Uterus (tissue), 4 donors: ENCODE data around the gene CADM2. TPM values are rescaled to one million over a fixed set of nuclear protein-coding genes. Genes with fewer than 3 reads are reported as not detected.
"Not testable (repeated sequence)": the region's sequence is repeated elsewhere in the genome, so short reads cannot be mapped to it uniquely, and the experiment has no call there.

ENCODE experiments used
- DNase-seq, 2 donors: peaks; one replicate each; pipeline ENCODE4 v3.0.0-alpha.2; 2019 to 2020
- H3K27ac ChIP-seq, 2 donors: fragments of 200-600 bp; sonication (generic); 1 replicate in 1 of 2; 2 replicates in 1 of 2; pipeline ENCODE4 v1.5.1; 2016 to 2018
- H3K27me3 ChIP-seq, 2 donors: fragments of 200-600 bp; sonication (generic); one replicate each; pipeline ENCODE4 v1.5.1; 2018 to 2019; ENCODE audit warnings: control low read depth in 1 of 2
- H3K36me3 ChIP-seq, 2 donors: fragments of 200-600 bp; sonication (generic); one replicate each; pipeline ENCODE4 v1.5.1; 2019; ENCODE audit warnings: control low read depth in 1 of 2
- H3K4me1 ChIP-seq, 2 donors: fragments of 200-600 bp; sonication (generic); one replicate each; pipeline ENCODE4 v1.5.1; 2018 to 2019; ENCODE audit warnings: control low read depth in 1 of 2
- H3K4me3 ChIP-seq, 2 donors: fragments of 200-600 bp; sonication (generic); 1 replicate in 1 of 2; 2 replicates in 1 of 2; pipeline ENCODE4 v1.5.1; 2018 to 2019; ENCODE audit warnings: mild to moderate bottlenecking in 1 of 2
- H3K9me3 ChIP-seq, 2 donors: fragments of 200-600 bp; sonication (generic); one replicate each; pipeline ENCODE4 v1.5.1; 2019; ENCODE audit warnings: control low read depth in 1 of 2
- CTCF ChIP-seq, 4 experiments: fragments of 200-600 bp in 2 of 4; fragments of 450-650 bp in 2 of 4; sonication (generic) in 2 of 4; IDR thresholded peaks; one replicate each; pipeline ENCODE4 v1.5.1; 2016 to 2019; ENCODE audit warnings: antibody characterized with exemption in 4 of 4, mild to moderate bottlenecking in 2 of 4, moderate library complexity in 1 of 4
- POLR2A ChIP-seq, 2 donors: fragments of 450-650 bp; IDR thresholded peaks; one replicate each; pipeline ENCODE4 v1.6.1; 2016; ENCODE audit warnings: antibody characterized with exemption in 2 of 2, mild to moderate bottlenecking in 1 of 2, moderate library complexity in 1 of 2
- intact Hi-C: fragments of 100-400 bp; cut with DNase I; formaldehyde crosslinking; loops from one replicate; pipeline ENCODE4 v1.15.1; 2023; ENCODE audit warnings: low total_unique reads
- total RNA-seq, 4 donors: library from RNA; depleted of rRNA in 3 of 4; stranded (reverse); fragments of >200 nt in 3 of 4; gene quantifications; one replicate each; pipeline versions ENCODE4 v1.1.0 to v1.2.4, GENCODE V29; 2014 to 2023
- donor health status: DM: yes; HTN: yes; CAD: no.

The CADM2 gene
- total RNA-seq, 4 donors from 2014 or later, result 0.29 to 6.6 (median 0.85) TPM; not detected in 1

- intact Hi-C loops, result no loop called here
- Histone ChIP-seq H3K9me3 (no peaks in the 10 kb centered on the region), H3K27me3 (no peaks in the 10 kb centered on the region), H3K36me3 (no peaks in the 10 kb centered on the region), H3K27ac (no peak overlapping the region), H3K4me3 (no peak overlapping the region), H3K4me1 (no peaks in the 10 kb centered on the region)
- DNase-seq, result no peak
- TF ChIP-seq POLR2A (IDR thresholded peaks at IDR 0.05) (no peak), CTCF (IDR thresholded peaks at IDR 0.05) (no peak)
Observed at GRCh38 chr3:85691196-85691595, 732.4 kb downstream of the CADM2 start.

- H3K9me3 ChIP-seq, result no peaks in the 10 kb centered on the region
- no peaks in the 10 kb centered on the region for H3K4me1 ChIP-seq
- no peak for DNase-seq
- H3K27me3 ChIP-seq, result no peaks in the 10 kb centered on the region
- intact Hi-C loops, result no loop called here
- no peaks in the 10 kb centered on the region for H3K36me3 ChIP-seq
- TF ChIP-seq CTCF (IDR thresholded peaks at IDR 0.05) (no peak), POLR2A (IDR thresholded peaks at IDR 0.05) (no peak)
- no peak overlapping the region for H3K4me3 ChIP-seq
- H3K27ac ChIP-seq, result no peak overlapping the region
Observed at GRCh38 chr3:85697156-85697555, 738.4 kb downstream of the CADM2 start.

- no peaks in the 10 kb centered on the region for H3K36me3 ChIP-seq
- no peaks in the 10 kb centered on the region for H3K27me3 ChIP-seq
- H3K27ac ChIP-seq, result no peak overlapping the region
- TF ChIP-seq CTCF (IDR thresholded peaks at IDR 0.05), result no peak
- no peak for TF ChIP-seq POLR2A (IDR thresholded peaks at IDR 0.05)
- DNase-seq, result no peak
- intact Hi-C loops, result no loop called here
- no peak overlapping the region for H3K4me3 ChIP-seq
- H3K9me3 ChIP-seq, result no peaks in the 10 kb centered on the region
- H3K4me1 ChIP-seq, result no peaks in the 10 kb centered on the region
Observed at GRCh38 chr3:85706130-85706529, 747.3 kb downstream of the CADM2 start.

DNA sequence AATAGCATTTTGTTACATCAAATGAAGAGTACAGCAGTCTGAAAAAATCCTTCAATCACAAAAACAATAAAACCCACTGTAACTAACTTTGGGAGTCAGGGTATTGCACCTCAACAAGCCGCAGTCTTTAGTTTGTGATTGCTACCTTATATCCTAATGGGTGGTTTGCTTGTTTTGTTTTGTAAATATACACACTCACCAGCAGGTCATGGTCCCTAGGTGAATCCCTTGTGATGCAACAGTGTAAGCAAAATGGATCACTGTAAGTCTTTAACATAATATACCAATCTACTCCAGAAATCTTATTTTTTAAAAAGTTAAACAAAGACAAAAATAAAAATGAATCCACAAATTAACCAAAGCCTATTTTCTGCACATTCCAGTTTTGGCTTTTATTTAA lies 749.5 kb downstream of the CADM2 start:
- H3K4me1 ChIP-seq, DNase-seq, H3K4me3 ChIP-seq, H3K27ac ChIP-seq, H3K9me3 ChIP-seq, H3K36me3 ChIP-seq, intact Hi-C loops, H3K27me3 ChIP-seq: not testable (repeated sequence)

DNA sequence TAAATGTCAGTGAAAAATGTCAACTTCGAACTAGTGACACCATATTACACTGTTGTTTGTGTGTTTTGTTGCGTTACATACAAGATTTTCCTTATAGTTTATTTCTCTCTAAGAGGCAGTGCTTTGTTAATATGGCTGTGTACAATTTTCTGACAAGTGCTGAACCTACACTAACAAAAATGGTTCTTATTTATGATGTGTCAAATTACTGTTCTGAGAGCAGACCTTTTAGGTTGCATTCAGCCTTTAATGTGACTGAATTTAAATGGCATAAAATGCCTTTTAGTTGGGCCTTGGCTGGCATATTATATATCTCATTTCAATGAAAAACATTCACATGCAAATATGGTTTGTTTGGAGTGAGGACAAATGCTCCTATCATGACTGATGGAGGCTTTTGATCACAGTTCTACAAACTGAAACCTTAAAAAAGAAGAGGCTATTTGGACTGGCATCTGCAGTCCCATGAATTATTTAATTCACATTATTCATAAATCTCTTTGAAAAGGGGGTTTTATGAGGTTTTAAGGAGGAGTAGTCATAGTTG lies 750.6 kb downstream of the CADM2 start:
- intact Hi-C loops, result no loop called here
- no peaks in the 10 kb centered on the region for H3K27me3 ChIP-seq
- no peaks in the 10 kb centered on the region for H3K9me3 ChIP-seq
- H3K27ac ChIP-seq, result no peak overlapping the region
- H3K4me1 ChIP-seq, result no peaks in the 10 kb centered on the region
- TF ChIP-seq POLR2A (IDR thresholded peaks at IDR 0.05) (no peak), CTCF (IDR thresholded peaks at IDR 0.05) (no peak)
- no peak for DNase-seq
- no peak overlapping the region for H3K4me3 ChIP-seq
- H3K36me3 ChIP-seq, result no peaks in the 10 kb centered on the region

GRCh38 chr3:85710490-85710889 lies 751.7 kb downstream of the CADM2 start:
- no peaks in the 10 kb centered on the region for H3K4me1 ChIP-seq
- intact Hi-C loops, result no loop called here
- DNase-seq, result no peak
- no peaks in the 10 kb centered on the region for H3K9me3 ChIP-seq
- no peak overlapping the region for H3K27ac ChIP-seq
- no peak overlapping the region for H3K4me3 ChIP-seq
- TF ChIP-seq CTCF (IDR thresholded peaks at IDR 0.05) (no peak), POLR2A (IDR thresholded peaks at IDR 0.05) (no peak)
- H3K27me3 ChIP-seq, result no peaks in the 10 kb centered on the region
- H3K36me3 ChIP-seq, result no peaks in the 10 kb centered on the region
